Stimulated activated naive B cell treated with anti-CD40 and anti-IgM and Interleukin-4, amounts not matched to agents 10 μg/mL and 1 μg/mL and 100 μg/mL, for 72 hours (primary cell): ENCODE measurements around the gene PCSK2.
"Not testable (repeated sequence)": the region's sequence is repeated elsewhere in the genome, so short reads cannot be mapped to it uniquely, and the experiment has no call there.

Source experiments
- ATAC-seq, 2 donors: fragments of 150-1000 bp; cut with Tn5 transposase; replicated peaks; 2 replicates each; pipeline ENCODE4 v1.10.0; 2021; ENCODE audit warnings: moderate library complexity in 1 of 2
- DNase-seq: peaks from one replicate; pipeline ENCODE4 v3.0.0; 2021
- H3K27ac Mint-ChIP-seq: one replicate; pipeline ENCODE4 v1.8.0; 2022; ENCODE audit warnings: mild to moderate bottlenecking, mixed read lengths
- H3K27me3 Mint-ChIP-seq, 2 donors: one replicate each; pipeline ENCODE4 v1.8.0; 2022; ENCODE audit warnings: mixed read lengths in 2 of 2
- H3K36me3 Mint-ChIP-seq, 2 donors: one replicate each; pipeline ENCODE4 v1.8.0; 2022; ENCODE audit warnings: mixed read lengths in 2 of 2, mild to moderate bottlenecking in 1 of 2
- H3K4me1 Mint-ChIP-seq, 2 donors: one replicate each; pipeline ENCODE4 v1.8.0; 2022; ENCODE audit warnings: mixed read lengths in 2 of 2, mild to moderate bottlenecking in 1 of 2
- H3K4me3 Mint-ChIP-seq, 2 donors: one replicate each; pipeline ENCODE4 v1.8.0; 2022; ENCODE audit warnings: mild to moderate bottlenecking in 2 of 2, mixed read lengths in 2 of 2, moderate library complexity in 1 of 2
- H3K9me3 Mint-ChIP-seq, 2 donors: one replicate each; pipeline ENCODE4 v1.8.0; 2022; ENCODE audit warnings: mixed read lengths in 2 of 2, mild to moderate bottlenecking in 1 of 2

PCSK2 gene, protein sequence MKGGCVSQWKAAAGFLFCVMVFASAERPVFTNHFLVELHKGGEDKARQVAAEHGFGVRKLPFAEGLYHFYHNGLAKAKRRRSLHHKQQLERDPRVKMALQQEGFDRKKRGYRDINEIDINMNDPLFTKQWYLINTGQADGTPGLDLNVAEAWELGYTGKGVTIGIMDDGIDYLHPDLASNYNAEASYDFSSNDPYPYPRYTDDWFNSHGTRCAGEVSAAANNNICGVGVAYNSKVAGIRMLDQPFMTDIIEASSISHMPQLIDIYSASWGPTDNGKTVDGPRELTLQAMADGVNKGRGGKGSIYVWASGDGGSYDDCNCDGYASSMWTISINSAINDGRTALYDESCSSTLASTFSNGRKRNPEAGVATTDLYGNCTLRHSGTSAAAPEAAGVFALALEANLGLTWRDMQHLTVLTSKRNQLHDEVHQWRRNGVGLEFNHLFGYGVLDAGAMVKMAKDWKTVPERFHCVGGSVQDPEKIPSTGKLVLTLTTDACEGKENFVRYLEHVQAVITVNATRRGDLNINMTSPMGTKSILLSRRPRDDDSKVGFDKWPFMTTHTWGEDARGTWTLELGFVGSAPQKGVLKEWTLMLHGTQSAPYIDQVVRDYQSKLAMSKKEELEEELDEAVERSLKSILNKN

DNA sequence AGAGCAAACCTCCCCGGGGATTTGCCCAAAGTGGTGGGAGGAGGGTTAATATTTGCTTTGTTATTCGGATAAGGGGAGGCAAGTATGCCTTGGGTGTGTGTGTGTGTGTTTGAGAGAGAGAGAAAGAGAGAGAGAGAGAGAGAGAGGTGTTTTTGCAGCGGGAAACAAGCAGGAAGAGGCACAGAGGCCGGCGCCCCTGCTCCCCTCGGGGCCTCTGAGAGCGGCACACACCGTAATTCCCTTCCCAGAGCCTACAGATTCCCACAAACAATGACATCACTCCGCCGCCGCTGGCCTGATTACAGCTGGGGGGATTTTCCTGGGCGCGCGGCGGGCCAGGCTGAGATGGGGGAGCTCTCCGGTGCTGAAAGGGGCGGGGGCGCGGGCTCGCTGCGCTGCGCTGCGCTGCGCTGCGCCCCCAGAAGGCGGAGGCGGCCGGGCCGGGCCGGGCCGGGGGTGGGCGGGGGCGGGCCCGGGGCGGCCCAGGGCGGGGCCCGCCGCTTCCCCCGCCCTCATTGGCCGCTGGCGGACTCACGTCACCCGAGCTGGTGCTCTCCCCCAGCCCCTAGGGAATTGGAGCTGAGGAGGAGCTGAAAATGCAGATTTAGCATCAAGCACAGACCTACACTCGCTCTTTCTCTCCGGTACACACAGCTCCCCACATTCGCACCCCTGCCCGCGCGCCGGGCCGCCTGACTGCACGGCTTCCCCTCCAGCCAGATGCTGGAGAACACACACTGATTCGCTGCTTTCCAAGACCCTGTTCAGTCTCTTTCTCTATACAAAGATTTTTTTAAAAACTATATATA, at the start of gene PCSK2:
Gene PCSK2 (plus strand): TSS at position 631 of the 809 bp plus-strand sequence. CDS start 266 bp downstream, outside the sequence.
- Mint-ChIP-seq H3K27me3 (peaks cover 67 to 70% of the 10 kb centered on the region in 2 donors), H3K4me1 (peaks cover 5 to 16% of the 10 kb centered on the region in 2 donors), H3K36me3 (peaks cover 0 to 3% of the 10 kb centered on the region in 2 donors), H3K9me3 (peaks cover 6 to 7% of the 10 kb centered on the region in 2 donors), H3K4me3 (peak within 1 kb of the TSS in 1 of 2 donors; percentile 39), H3K27ac (no peak within 1 kb of the TSS)
- DNase-seq, result no peak
- no peak for ATAC-seq

DNA sequence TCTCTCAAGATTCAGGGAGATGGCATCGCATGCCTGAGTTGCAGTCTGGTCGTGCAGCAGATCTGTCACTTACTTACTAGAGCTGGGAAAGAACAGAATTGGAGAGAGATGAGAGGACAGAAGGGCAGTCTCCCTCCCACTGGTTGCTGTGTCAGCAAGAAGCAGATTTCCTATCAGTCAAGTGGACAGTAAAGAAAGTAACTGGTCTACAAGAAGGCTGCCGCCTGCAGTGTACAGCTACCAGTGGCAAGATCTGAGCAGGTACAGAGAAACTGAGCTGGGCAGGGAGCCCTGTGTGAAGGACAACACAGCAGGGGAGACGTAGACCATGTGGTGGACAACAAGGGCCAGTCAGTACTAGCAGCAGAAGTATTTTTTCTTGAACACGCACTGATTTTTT, 49.5 kb upstream of the PCSK2 start:
- ATAC-seq (no peak), DNase-seq (no peak)
- Mint-ChIP-seq H3K9me3 (peaks cover 6 to 10% of the 10 kb centered on the region in 2 donors), H3K36me3 (no peaks in the 10 kb centered on the region), H3K27me3 (no peaks in the 10 kb centered on the region), H3K4me3 (no peak overlapping the region), H3K27ac (no peak overlapping the region), H3K4me1 (no peaks in the 10 kb centered on the region)

DNA sequence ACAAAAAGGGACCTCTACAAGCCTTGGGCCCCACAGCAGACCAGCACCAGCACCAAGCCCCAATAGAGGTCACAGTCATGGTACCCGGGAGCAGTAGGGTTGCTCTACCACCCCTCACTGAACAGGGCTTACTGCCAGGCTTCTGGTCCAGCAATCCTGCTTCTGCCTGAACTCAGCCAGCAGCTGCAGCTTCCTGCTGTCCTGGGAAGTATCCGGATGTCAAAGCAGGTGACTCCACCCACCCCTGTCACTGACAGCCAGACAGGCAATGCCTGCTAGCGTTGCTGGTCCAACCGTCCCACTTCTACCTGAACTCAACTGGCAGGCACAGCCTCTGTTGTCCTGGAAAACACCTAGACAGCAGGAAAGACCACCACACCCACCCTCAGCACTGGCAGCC, 47.0 kb upstream of the PCSK2 start:
- H3K9me3 Mint-ChIP-seq, result peaks cover 14 to 21% of the 10 kb centered on the region in 2 donors
- H3K36me3 Mint-ChIP-seq, result no peaks in the 10 kb centered on the region
- ATAC-seq, result no peak
- no peak overlapping the region for H3K27ac Mint-ChIP-seq
- no peak overlapping the region for H3K4me3 Mint-ChIP-seq
- no peaks in the 10 kb centered on the region for H3K27me3 Mint-ChIP-seq
- DNase-seq, result no peak
- no peaks in the 10 kb centered on the region for H3K4me1 Mint-ChIP-seq

DNA sequence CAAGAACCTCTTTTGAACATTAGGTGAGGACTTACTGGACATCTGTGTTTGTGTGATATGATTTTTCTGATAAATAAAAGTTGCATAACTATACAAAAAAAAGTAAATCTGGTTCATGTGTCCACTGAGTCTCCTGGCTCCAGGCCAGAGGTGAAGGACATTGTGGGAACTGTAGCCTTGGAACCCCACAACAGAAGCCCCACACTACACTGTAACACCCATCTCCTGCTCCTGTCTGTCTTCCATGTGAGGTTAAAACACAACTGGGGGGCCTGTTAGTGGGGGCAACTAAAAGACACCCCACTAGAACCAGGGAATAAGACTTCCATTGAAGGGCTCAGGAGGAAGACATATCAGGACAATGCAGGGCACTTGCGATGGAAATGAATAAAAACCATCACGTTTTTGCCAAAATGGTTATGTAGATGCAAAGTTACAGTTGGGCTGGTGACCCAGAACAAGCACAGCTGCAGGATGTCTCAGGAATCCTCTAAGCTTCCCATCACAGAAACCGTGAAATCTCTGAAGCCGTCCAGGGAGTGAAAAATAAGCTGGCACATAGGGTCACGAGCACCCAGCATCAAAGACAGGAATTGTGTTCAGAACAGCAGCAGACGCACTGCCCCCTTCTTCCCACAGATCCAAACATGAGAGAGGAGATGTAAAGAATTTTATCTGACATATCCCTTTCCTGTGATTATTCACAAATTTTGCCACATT, 36.7 kb upstream of the PCSK2 start:
- no peak for DNase-seq
- H3K36me3 Mint-ChIP-seq, result no peaks in the 10 kb centered on the region

DNA sequence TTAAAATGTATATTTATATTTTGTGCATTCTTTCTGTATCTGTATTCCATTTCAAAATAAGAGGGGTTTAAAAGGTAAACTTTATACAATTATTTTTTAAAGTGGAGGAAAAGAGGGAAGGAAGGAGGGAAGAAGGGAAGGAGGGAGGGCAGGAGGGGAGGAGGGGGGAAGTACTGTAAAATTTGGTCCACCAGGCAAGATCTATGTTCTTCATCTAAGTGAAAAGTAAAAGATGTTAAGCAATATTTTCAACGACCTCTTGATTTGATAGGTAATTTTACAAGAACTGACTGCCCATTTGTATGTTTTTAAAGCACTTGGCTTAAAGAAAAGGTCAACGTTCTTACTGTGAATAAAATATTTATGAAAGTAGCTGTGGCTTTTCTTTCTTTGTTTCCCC, 29.8 kb upstream of the PCSK2 start:
- H3K27ac Mint-ChIP-seq, result no peak overlapping the region
- no peaks in the 10 kb centered on the region for H3K9me3 Mint-ChIP-seq
- no peaks in the 10 kb centered on the region for H3K36me3 Mint-ChIP-seq
- H3K4me1 Mint-ChIP-seq, result no peaks in the 10 kb centered on the region
- no peak overlapping the region for H3K4me3 Mint-ChIP-seq
- no peaks in the 10 kb centered on the region for H3K27me3 Mint-ChIP-seq
- DNase-seq (no peak), ATAC-seq (no peak)

More for the DNA sequence above, 36.7 kb upstream of the PCSK2 start:
- Mint-ChIP-seq H3K27ac (no peak overlapping the region), H3K27me3 (no peaks in the 10 kb centered on the region), H3K4me1 (no peaks in the 10 kb centered on the region), H3K9me3 (peaks cover 2 to 3% of the 10 kb centered on the region in 2 donors), H3K4me3 (no peak overlapping the region)
- ATAC-seq, result no peak

DNA sequence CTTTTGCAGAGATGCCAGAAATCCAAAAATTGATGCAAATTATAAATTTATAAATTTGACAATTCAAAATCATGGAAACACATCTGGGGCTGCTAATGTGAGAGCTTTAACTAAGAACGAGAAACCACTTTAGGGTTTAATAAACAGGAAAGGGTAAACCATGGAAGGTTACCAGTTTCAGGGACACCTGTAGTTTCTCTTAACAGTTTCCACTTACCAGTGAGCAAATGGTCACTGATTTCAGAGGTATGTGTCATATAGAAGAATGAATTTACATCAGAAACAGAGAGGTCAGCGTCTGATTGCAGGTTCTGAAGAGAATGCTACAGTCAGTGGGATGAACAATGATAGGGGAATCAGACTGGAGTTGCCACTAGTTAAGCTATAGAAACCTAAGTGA, 24.8 kb upstream of the PCSK2 start:
- no peak for ATAC-seq
- no peak overlapping the region for H3K4me3 Mint-ChIP-seq
- H3K27me3 Mint-ChIP-seq, result no peaks in the 10 kb centered on the region
- H3K36me3 Mint-ChIP-seq, result no peaks in the 10 kb centered on the region
- no peaks in the 10 kb centered on the region for H3K4me1 Mint-ChIP-seq
- DNase-seq, result no peak
- H3K27ac Mint-ChIP-seq, result no peak overlapping the region
- H3K9me3 Mint-ChIP-seq, result no peaks in the 10 kb centered on the region

DNA sequence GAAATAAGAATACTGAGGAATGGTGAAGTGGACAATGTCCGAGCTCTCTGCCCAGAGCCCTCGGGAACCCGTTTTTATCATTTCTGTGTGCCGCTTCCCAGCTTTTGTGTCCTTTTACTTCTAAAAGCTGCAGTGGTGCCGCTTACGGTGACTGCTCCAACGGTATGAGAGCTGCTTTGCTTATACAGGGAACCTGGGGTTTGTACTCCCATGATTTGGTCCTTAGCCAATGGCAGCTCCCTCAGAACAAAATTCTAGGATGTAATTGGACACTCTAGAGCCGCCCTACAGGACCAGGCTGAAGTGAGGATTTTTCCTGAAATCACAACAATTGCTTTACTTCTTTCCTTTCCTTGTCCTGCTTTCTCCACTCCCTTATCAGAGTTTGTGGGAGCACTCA, 24.2 kb upstream of the PCSK2 start:
- no peaks in the 10 kb centered on the region for H3K36me3 Mint-ChIP-seq
- ATAC-seq, result no peak
- H3K9me3 Mint-ChIP-seq, result no peaks in the 10 kb centered on the region
- H3K27me3 Mint-ChIP-seq, result no peaks in the 10 kb centered on the region
- H3K4me1 Mint-ChIP-seq, result no peaks in the 10 kb centered on the region
- H3K4me3 Mint-ChIP-seq, result no peak overlapping the region
- H3K27ac Mint-ChIP-seq, result no peak overlapping the region
- DNase-seq, result no peak

DNA sequence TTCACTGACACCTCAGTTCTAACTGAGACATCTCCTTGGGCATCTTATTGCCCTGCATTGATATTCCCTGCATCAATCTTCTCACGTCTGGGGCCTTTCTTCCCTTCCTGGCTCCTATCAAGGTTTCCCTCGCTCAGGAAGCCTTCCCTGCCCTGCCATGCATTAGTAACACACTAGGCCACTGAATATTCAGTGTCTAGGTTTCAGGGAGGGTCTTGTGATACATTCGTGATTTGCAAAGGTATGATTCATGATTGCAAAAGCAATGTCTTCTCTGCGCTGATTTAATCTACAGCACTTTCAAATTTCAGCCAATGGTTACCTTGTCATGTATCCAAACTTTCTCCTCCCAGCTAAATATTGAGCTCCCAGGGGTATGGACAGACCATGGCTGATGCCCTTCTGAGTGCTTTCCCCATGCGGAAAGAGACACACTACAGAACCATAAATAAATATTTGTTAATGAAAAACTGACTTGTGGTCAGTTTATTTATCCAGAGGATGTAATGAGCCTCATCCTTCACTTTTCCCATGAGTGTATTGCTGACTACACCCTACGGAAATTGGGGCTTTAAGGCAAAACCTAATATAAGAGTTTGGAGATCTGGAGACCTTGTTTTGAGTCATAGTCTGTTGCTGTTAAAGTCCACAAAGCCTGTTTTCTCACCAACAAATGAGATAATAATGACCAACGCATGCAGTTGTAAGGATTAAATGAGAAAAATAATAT, 21.6 kb upstream of the PCSK2 start:
- H3K36me3 Mint-ChIP-seq, result no peaks in the 10 kb centered on the region
- DNase-seq (no peak), ATAC-seq (no peak)
- H3K4me3 Mint-ChIP-seq, result no peak overlapping the region
- H3K27ac Mint-ChIP-seq, result no peak overlapping the region
- H3K27me3 Mint-ChIP-seq, result no peaks in the 10 kb centered on the region
- H3K4me1 Mint-ChIP-seq, result no peaks in the 10 kb centered on the region
- H3K9me3 Mint-ChIP-seq, result no peaks in the 10 kb centered on the region

DNA sequence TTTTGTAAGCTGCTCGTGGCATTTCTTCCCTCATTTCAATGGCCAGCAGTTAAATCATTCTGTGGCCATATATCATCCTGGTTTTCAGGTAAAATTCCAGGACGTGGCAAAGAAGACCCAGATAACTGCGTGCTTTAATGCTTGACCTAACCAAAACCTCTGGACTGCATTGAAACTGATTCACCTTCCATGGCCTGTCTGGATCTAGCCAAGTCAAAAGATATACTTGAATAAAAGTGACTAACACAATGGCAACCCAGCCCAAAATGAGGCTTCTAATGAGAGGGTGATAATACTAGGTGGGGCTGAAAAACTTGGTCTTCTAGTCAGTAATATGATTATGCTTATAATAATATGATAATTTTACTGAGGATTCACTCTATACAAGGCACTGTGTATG, 16.5 kb upstream of the PCSK2 start:
- Mint-ChIP-seq H3K27me3 (no peaks in the 10 kb centered on the region), H3K27ac (no peak overlapping the region), H3K4me1 (no peaks in the 10 kb centered on the region), H3K36me3 (no peaks in the 10 kb centered on the region), H3K4me3 (no peak overlapping the region), H3K9me3 (peaks cover 5% of the 10 kb centered on the region in 2 donors)
- ATAC-seq (no peak), DNase-seq (no peak)

DNA sequence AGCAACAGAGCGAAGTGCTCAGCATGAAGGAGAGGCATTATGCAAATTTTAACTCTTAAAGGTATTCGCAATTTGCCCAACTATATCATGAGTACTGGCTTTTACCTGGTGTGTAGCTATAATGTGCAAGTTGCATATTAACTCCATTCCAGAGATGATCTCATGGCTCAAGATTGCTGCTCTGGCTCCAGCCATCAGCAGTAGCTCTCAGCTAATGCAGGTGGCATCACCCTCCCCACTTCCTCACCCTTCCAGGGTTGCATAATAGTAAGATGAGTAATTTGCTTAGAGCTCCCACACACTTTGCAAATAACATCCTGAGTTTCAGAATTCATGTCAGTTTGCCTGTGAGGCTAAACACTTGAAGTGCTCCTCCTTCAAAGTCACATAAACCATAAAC, 15.9 kb upstream of the PCSK2 start:
- DNase-seq, result no peak
- ATAC-seq, result no peak
- H3K4me3 Mint-ChIP-seq, result no peak overlapping the region
- no peak overlapping the region for H3K27ac Mint-ChIP-seq
- H3K27me3 Mint-ChIP-seq, result no peaks in the 10 kb centered on the region
- H3K9me3 Mint-ChIP-seq, result peaks cover 5 to 7% of the 10 kb centered on the region in 2 donors
- no peaks in the 10 kb centered on the region for H3K36me3 Mint-ChIP-seq
- H3K4me1 Mint-ChIP-seq, result no peaks in the 10 kb centered on the region

DNA sequence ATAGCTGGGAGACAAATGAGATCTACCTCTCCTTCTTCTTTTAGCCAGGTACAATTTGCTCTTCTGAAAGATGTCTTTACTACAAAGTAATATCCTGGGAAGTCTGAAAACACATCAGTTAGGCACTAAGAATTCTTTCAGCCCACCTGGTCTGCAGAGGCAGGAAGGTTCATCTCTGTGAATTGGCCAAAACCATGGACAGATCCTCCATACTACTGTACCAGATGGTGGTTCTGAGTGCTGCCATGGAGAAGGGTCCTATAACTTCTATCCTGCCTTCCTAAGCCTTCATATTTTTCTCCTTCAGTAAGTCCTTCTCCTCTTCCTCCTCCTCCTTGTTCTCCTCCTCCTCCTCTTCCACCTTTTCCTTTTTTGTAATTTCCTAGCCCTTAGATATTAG, 11.7 kb upstream of the PCSK2 start:
- H3K4me3 Mint-ChIP-seq, result no peak overlapping the region
- no peaks in the 10 kb centered on the region for H3K27me3 Mint-ChIP-seq
- H3K4me1 Mint-ChIP-seq, result no peaks in the 10 kb centered on the region
- H3K27ac Mint-ChIP-seq, result no peak overlapping the region
- no peak for ATAC-seq
- peaks cover 5 to 7% of the 10 kb centered on the region in 2 donors for H3K9me3 Mint-ChIP-seq
- no peaks in the 10 kb centered on the region for H3K36me3 Mint-ChIP-seq
- DNase-seq, result no peak

DNA sequence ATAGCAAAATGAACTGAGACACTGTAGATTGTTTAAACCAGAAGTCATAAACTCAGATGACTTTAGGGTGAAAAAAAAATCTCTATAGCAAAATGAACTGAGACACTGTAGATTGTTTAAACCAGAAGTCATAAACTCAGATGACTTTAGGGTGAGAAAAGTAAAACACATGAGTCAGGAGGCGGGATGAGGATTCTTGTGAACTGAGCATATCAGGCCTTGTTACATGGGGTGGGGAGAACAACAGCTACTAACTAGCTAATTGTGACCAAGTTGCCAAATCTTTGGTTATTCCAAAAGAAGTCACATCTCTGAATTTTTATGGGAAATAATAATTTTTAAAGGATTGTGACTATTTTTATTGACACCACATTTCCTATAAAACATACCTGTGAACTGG, 7.0 kb upstream of the PCSK2 start:
- not testable (repeated sequence) for H3K4me3 Mint-ChIP-seq, H3K27ac Mint-ChIP-seq, ATAC-seq, H3K4me1 Mint-ChIP-seq, H3K9me3 Mint-ChIP-seq, DNase-seq, H3K36me3 Mint-ChIP-seq
- peaks cover 17 to 18% of the 10 kb centered on the region in 2 donors for H3K27me3 Mint-ChIP-seq

DNA sequence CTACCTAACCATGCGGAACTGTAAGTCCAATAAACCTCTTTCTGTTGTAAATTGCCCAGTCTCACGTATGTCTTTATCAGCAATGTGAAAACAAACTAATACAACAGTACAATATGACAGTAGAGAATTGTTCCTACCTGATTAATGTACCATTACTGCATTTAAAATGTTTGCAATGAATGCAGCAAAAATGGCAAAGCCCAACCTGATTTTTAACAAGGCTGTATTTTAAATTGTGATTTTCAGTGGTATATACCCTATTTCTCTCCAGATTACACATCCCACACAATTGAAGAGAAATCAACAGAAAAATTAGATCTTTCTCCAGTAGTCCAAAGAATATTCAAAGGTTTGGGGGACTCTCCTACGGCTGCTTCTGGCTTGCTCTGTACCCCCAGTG, 3.3 kb upstream of the PCSK2 start:
- no peak for DNase-seq
- no peak for ATAC-seq
- peaks cover 0 to 3% of the 10 kb centered on the region in 2 donors for H3K36me3 Mint-ChIP-seq
- no peak overlapping the region for H3K27ac Mint-ChIP-seq
- H3K4me3 Mint-ChIP-seq, result no peak overlapping the region
- peaks cover 5 to 16% of the 10 kb centered on the region in 2 donors for H3K4me1 Mint-ChIP-seq
- H3K27me3 Mint-ChIP-seq, result peaks cover 51 to 53% of the 10 kb centered on the region in 2 donors
- peaks cover 6 to 7% of the 10 kb centered on the region in 2 donors for H3K9me3 Mint-ChIP-seq
